HG03575 (cell line): ENCODE data around the gene METTL13.

Experiments
- ATAC-seq: cut with Tn5 transposase; IDR thresholded peaks from one replicate; pipeline ENCODE4 v1.9.1; 2021; ENCODE audit not compliant: unreplicated experiment, insufficient number of reproducible peaks, low FRiP score; ENCODE audit errors: extremely low read depth

METTL13 gene

GRCh38 chr1:171781176-171781875 is at the start of gene METTL13:
METTL13 (plus strand) TSS chr1:171781660; CDS start chr1:171781968, 308 bp downstream.
- ATAC-seq = peak; percentile 82

- no peak for ATAC-seq
These were observed 45.3 kb upstream of the METTL13 start for GRCh38 chr1:171736196-171736595.

- no peak for ATAC-seq
These were observed 42.5 kb upstream of the METTL13 start for GRCh38 chr1:171738911-171739310.

- no peak for ATAC-seq
These were observed 41.8 kb upstream of the METTL13 start for GRCh38 chr1:171739656-171740055.

GRCh38 chr1:171740356-171740863 is 41.0 kb upstream of the METTL13 start:
- no peak for ATAC-seq

GRCh38 chr1:171740987-171741871 is 40.2 kb upstream of the METTL13 start:
- no peak for ATAC-seq

- ATAC-seq = peak; percentile 68
These were observed 39.4 kb upstream of the METTL13 start, which contains the start of gene VAMP4 for GRCh38 chr1:171741872-171742576. VAMP4 (minus strand) TSS chr1:171742065; CDS start chr1:171738414, 3,651 bp downstream.

- no peak for ATAC-seq
These were observed 38.9 kb upstream of the METTL13 start for GRCh38 chr1:171742577-171742922.

- no peak for ATAC-seq
These were observed 38.2 kb upstream of the METTL13 start for GRCh38 chr1:171743081-171743870.

GRCh38 chr1:171744986-171745385 is 36.5 kb upstream of the METTL13 start:
- ATAC-seq = no peak

- ATAC-seq = no peak
These were observed 32.8 kb upstream of the METTL13 start for GRCh38 chr1:171748651-171749050.

- no peak for ATAC-seq
These were observed 30.2 kb upstream of the METTL13 start for GRCh38 chr1:171751221-171751620.

- ATAC-seq = no peak
These were observed 28.3 kb upstream of the METTL13 start for GRCh38 chr1:171753182-171753581.

- no peak for ATAC-seq
These were observed 27.6 kb upstream of the METTL13 start for GRCh38 chr1:171753685-171754352.

GRCh38 chr1:171754353-171754705 is 27.1 kb upstream of the METTL13 start:
- no peak for ATAC-seq

- no peak for ATAC-seq
These were observed 26.5 kb upstream of the METTL13 start for GRCh38 chr1:171754971-171755370.

- ATAC-seq = no peak
These were observed 24.6 kb upstream of the METTL13 start for GRCh38 chr1:171756856-171757255.

- ATAC-seq = no peak
These were observed 23.4 kb upstream of the METTL13 start for GRCh38 chr1:171758011-171758410.
